ENCODE data around the gene ATP11A. TPM values are rescaled to one million over a fixed set of nuclear protein-coding genes. Genes with fewer than 3 reads are reported as not detected.
A peak's percentile ranks its signal among the peaks of the same experiment; 100 is the strongest.

ATP11A gene
- total and polyA plus RNA-seq, 2 experiments from 2014 or later, result 28.7 to 30.8 TPM

DNA sequence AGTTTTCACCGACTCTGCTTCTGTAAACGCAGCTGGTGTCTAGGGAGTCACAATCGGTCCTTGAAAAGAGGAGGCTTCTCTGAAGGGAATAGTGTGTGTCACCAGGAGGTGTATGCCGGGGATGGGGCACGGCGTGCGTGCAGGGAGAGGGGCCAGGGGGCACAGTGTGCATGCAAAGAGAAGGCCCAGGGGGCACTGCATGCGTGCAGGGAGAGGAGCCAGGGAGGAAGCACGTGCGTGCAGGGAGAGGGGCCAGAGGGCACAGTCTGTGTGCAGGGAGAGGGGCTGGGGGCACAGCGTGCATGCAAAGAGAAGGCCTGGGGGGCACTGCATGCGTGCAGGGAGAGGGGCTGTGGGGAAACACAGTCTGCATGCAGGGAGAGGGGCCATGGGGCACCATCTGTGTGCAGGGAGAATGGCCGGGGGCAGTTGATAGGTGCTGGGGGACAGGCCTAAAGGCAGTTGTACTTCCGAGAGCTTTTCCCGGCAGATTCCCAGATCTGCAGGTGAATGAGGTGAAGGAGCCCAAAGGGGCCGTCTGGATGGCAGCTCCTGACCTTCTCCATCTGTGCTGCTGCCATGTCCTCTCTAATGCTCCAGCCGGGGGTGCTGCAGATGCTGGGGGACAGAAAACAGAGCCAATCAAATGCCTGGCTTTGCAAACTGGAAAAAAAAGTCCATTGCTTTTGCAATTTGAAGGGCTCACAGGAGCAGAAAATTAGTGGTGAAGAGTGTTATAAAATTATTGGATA lies 36.4 kb downstream of the ATP11A start:
- Histone ChIP-seq H3K9me2 (replicated peaks; ENCODE audit: insufficient read depth) (no peaks in the 10 kb centered on the region), H3K4me1 (ENCODE audit: insufficient read depth) (peaks cover 41% of the 10 kb centered on the region), H3K27ac (peak overlapping the region; percentile 27), H3K27me3 (no peaks in the 10 kb centered on the region), H3K9me3 (ENCODE audit: low read depth) (no peaks in the 10 kb centered on the region), H3K4me3 (no peak overlapping the region), H3K36me3 (replicated peaks; ENCODE audit: insufficient read depth, low read depth) (no peaks in the 10 kb centered on the region), H4K20me1 (ENCODE audit: insufficient read depth, poor library complexity, severe bottlenecking) (peaks cover 5% of the 10 kb centered on the region), H3K4me2 (peak overlapping the region; percentile 8), H2AFZ (no peak overlapping the region), H3K79me2 (peaks cover 85% of the 10 kb centered on the region)
- WGBS (ENCODE audit: low lambda C conversion rate, missing lambda C conversion rate), result 64% methylated on average over 16 of the region's 17 CpGs
- TF ChIP-seq EZH2 (IDR thresholded peaks at IDR 0.05; ENCODE audit: borderline replicate concordance) (no peak), EZH2phosphoT487 (IDR thresholded peaks at IDR 0.05; ENCODE audit: low read depth, severe bottlenecking, unreplicated experiment) (no peak)
- TF ChIP-seq, protein P1, sequence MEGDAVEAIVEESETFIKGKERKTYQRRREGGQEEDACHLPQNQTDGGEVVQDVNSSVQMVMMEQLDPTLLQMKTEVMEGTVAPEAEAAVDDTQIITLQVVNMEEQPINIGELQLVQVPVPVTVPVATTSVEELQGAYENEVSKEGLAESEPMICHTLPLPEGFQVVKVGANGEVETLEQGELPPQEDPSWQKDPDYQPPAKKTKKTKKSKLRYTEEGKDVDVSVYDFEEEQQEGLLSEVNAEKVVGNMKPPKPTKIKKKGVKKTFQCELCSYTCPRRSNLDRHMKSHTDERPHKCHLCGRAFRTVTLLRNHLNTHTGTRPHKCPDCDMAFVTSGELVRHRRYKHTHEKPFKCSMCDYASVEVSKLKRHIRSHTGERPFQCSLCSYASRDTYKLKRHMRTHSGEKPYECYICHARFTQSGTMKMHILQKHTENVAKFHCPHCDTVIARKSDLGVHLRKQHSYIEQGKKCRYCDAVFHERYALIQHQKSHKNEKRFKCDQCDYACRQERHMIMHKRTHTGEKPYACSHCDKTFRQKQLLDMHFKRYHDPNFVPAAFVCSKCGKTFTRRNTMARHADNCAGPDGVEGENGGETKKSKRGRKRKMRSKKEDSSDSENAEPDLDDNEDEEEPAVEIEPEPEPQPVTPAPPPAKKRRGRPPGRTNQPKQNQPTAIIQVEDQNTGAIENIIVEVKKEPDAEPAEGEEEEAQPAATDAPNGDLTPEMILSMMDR (IDR thresholded peaks at IDR 0.05; ENCODE audit: poor library complexity), result no peak
- DNase-seq (ENCODE audit: low spot score), result no peak

DNA sequence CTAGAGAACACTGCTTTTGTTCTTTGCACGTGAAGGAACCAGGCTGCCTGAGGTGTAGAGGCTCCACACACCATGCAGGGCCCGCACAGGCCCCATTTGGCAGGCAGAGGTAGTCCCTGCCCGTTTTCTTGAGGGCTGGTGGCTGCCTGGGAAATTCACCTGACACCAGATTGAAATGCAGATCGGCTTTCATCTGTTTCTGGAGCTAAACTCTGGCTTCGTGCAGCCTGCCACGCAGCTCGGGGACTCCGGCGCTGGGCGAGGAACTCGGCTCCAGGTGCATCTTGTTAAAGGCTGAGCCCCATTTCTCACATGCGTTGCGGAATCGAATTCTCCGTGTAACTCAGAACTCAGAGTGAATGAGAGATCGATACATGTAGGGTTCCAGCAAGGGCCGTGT lies 37.7 kb downstream of the ATP11A start:
- 89% methylated on average over 17 of the region's 17 CpGs for WGBS (ENCODE audit: low lambda C conversion rate, missing lambda C conversion rate)
- no peak for DNase-seq (ENCODE audit: low spot score)
- Histone ChIP-seq H3K27ac (peak overlapping the region; percentile 55), H3K4me1 (ENCODE audit: insufficient read depth) (peaks cover 27% of the 10 kb centered on the region), H3K4me3 (no peak overlapping the region), H3K27me3 (no peaks in the 10 kb centered on the region), H3K9me2 (replicated peaks; ENCODE audit: insufficient read depth) (no peaks in the 10 kb centered on the region), H4K20me1 (ENCODE audit: insufficient read depth, poor library complexity, severe bottlenecking) (peaks cover 8% of the 10 kb centered on the region), H3K4me2 (no peak overlapping the region), H2AFZ (no peak overlapping the region), H3K36me3 (replicated peaks; ENCODE audit: insufficient read depth, low read depth) (no peaks in the 10 kb centered on the region), H3K79me2 (peaks cover 90% of the 10 kb centered on the region), H3K9me3 (ENCODE audit: low read depth) (no peaks in the 10 kb centered on the region)
- TF ChIP-seq, protein P1 (IDR thresholded peaks at IDR 0.05; ENCODE audit: poor library complexity), result no peak
- TF ChIP-seq EZH2 (IDR thresholded peaks at IDR 0.05; ENCODE audit: borderline replicate concordance) (no peak), EZH2phosphoT487 (IDR thresholded peaks at IDR 0.05; ENCODE audit: low read depth, severe bottlenecking, unreplicated experiment) (no peak)

DNA sequence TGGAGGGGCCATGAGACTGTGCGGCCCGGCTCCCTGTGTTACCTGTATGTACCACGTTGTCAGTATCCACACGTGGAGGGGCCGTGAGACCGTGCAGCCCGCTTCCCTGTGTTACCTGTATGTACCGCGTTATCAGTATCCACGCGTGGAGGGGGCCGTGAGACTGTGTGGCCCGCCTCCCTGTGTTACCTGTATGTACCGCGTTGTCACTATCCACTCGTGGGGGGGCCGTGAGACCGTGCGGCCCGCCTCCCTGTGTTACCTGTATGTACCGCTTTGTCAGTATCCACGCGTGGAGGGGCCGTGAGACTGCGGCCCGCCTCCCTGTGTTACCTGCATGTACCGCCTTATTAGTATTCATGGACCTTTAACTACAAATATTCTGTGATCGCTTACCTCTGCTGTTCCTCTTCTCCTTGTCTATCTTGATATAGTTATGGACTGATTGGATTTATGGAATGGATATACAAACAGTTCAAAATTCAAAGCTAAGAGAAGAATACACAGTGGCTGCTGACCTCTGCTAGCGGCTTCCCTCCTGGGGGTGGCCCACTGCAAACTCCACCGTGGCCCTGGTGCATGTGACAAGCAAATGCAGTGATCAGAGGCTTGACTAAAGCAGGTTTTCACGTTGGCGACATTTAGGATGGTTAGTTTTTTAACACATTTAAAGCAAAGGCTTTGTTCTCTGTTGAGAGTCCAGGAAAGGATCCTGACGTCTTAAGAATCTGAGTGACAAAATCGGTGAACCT lies 38.7 kb downstream of the ATP11A start:
- Histone ChIP-seq H3K27ac (no peak overlapping the region), H3K9me2 (replicated peaks; ENCODE audit: insufficient read depth) (no peaks in the 10 kb centered on the region), H3K36me3 (replicated peaks; ENCODE audit: insufficient read depth, low read depth) (no peaks in the 10 kb centered on the region), H3K79me2 (peaks cover 97% of the 10 kb centered on the region), H3K27me3 (no peaks in the 10 kb centered on the region), H3K4me2 (no peak overlapping the region), H3K9me3 (ENCODE audit: low read depth) (no peaks in the 10 kb centered on the region), H2AFZ (no peak overlapping the region), H3K4me1 (ENCODE audit: insufficient read depth) (peaks cover 30% of the 10 kb centered on the region), H4K20me1 (ENCODE audit: insufficient read depth, poor library complexity, severe bottlenecking) (peaks cover 8% of the 10 kb centered on the region), H3K4me3 (no peak overlapping the region)
- TF ChIP-seq EZH2phosphoT487 (IDR thresholded peaks at IDR 0.05; ENCODE audit: low read depth, severe bottlenecking, unreplicated experiment) (no peak), EZH2 (IDR thresholded peaks at IDR 0.05; ENCODE audit: borderline replicate concordance) (no peak)
- TF ChIP-seq, protein P1 (IDR thresholded peaks at IDR 0.05; ENCODE audit: poor library complexity), result no peak
- 98% methylated on average over 32 of the region's 34 CpGs for WGBS (ENCODE audit: low lambda C conversion rate, missing lambda C conversion rate)
- no peak for DNase-seq (ENCODE audit: low spot score)
